GM15510 (cell line): ENCODE results near the gene LY9.
A peak's percentile ranks its signal among the peaks of the same experiment; 100 is the strongest.

Experiments used
- POLR2A ChIP-seq: IDR thresholded peaks from 3 replicates; pipeline ENCODE4 v1.6.1; 2011; ENCODE audit warnings: borderline replicate concordance; ENCODE audit not compliant: insufficient read length; ENCODE audit errors: extremely low read depth

Gene LY9

DNA sequence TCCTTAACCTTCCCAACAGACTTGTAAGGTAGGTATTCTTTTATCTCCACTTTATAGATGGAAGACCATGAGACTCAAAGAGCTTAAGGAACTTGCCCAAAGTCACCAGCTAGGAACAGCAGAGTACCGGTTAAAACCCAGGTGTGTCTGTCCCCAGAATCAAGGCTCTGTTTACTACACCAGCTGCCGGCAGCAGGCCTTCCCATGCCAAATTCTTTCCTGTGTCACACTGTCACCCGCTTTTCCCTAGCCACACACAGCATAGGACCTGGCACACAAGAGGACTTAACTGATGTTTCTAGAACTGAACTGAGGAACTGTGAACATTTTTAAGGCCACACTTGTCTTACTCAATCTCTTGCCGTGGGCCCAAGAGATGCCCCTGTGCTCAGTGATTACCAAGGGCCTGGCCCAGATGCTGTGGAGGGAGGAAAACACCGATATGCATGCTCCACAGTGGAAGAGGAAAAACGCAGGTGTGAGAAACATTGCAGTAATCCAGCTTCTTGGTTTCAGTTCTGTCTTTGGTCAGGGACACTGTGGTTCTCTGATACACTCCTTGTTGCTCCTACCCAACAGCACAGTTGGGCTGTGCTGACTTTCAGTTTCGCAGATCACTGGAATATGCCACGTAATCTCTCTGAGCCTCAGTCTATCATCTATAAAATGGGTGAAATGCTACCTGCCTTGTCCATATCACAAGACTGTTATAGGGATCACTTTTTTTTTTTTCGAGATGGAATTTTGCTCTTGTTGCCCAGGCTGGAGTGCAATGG is 13.9 kb upstream of the LY9 start:
- TF ChIP-seq POLR2A = no peak

- TF ChIP-seq POLR2A = no peak
Measured at GRCh38 chr1:160789051-160789701, 6.8 kb upstream of the LY9 start.

DNA sequence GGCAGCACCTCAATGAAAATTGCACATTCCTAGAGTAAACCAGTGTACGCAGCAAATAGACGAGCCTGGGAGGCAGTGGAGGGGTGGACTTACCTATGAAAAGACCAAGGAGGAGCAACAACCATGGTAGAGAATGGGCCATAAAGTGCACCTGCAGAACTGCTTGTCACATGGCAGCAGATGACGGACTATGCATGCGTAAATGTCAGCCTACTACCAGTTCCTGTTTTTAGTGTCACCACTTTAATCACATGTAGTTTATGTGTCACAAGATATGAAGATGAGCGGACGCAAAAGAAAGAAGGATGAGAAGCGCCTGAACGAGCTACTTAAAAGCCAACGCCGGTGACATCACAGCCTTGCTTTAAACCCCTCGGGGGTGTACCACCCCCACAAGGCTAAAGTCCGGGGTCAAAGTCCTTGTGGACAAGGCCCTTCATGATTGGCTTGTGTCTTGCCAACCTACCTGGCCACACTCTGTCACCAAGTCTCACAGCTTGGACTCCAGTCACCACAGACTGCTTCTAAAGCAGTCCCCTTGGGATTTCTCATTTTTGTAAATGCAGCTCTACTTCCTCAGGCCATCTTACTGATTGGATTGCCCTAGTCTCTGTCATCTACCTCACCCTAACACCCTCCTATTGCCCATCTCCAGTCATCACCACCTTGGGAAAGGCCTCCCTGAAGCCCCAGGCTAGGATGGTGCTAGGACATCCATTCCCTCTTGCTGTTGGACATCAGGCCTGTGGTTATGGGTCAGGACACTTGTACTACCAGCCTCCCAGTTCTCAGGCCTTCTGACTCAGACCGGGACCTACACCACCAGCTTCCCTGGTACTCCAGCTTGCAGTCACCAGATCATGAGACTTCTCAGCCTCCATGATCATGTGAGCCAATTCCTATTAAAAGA is 6.0 kb upstream of the LY9 start:
- peak; percentile 14 for TF ChIP-seq POLR2A

DNA sequence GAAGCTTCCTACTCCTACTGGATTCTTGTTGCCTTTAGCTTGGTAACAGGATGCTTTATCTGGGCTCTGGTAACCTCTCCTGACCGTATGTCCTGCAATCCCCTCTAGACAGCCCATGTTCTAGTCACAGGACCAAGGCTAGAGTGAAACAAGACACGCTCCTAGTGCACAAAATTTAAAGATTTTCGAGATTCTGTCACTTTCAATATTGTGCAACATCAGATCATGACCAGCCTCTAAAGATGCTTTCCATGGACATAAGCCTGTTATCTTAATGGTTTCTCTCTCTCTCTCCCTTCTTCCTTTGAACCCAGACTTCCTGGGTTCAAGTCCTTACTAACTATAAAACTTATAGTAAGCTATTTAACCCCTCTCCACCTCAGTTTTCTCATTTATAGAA is 1.6 kb upstream of the LY9 start:
- TF ChIP-seq POLR2A = no peak

GRCh38 chr1:160797271-160797709 is 1.3 kb downstream of the LY9 start:
- no peak for TF ChIP-seq POLR2A

- TF ChIP-seq POLR2A = no peak
Measured at GRCh38 chr1:160797861-160798273, 1.9 kb downstream of the LY9 start.

GRCh38 chr1:160798439-160798838 is 2.5 kb downstream of the LY9 start:
- TF ChIP-seq POLR2A = no peak

DNA sequence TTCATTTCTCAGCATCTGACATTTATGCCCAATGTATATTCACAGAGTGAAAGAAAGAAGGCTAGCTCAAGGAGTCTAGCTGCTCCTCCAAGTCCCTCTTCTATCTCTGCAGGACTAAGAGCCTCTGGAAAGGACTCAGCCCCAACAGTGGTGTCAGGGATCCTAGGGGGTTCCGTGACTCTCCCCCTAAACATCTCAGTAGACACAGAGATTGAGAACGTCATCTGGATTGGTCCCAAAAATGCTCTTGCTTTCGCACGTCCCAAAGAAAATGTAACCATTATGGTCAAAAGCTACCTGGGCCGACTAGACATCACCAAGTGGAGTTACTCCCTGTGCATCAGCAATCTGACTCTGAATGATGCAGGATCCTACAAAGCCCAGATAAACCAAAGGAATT is 3.7 kb downstream of the LY9 start:
- no peak for TF ChIP-seq POLR2A

DNA sequence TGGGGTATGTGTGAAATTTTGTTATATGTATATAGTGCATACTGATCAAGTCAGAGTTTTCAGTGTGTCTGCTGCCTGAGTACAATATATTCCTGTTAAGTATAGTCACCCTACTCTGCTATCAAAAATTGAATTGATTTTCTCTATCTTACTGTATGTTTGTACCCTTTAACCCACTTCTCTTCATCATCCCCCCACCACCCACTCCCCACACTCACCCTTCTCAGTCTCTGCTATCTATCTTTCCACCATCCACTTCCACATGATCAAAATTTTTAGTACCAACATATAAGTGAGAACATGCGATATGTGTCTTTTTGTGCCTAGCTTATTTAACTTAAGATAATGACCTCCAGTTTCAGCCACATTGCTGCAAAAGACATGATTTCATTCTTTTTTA is 4.2 kb downstream of the LY9 start:
- no peak for TF ChIP-seq POLR2A

DNA sequence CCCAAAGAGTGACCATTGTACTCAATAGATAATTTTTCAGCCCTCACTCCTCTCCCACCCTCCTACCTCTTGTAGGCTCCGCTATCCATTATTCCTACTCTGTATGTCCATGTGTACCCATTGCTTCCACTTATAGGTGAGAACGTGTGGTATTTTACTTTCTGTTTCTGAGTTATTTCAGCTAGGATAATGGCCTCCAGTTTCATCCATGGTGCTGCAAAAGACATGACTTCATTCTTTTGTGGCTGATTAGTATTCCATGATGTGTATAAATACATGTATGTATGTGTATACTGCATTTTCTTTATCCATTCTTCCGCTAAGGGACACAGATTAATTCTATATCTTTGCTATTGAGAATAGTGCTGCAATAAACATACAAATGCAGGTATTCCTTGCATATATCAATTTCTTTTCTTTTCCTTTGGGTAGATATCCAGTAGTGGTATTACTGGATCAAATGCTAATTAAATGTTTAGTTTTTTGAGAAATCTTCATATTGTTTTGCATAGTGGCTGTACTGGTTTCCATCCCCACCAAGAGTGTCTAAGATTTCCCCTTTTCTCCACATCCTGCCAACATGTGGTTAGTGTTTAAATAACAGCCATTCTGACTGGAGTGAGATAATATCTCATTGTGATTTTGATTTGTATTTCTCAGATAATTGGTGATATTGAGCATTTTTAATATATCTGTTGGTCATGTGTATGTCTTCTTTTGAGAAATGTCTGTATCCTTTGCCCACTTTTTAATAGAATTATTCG is 4.9 kb downstream of the LY9 start:
- no peak for TF ChIP-seq POLR2A

- TF ChIP-seq POLR2A = no peak
Measured at GRCh38 chr1:160801836-160802580, 6.0 kb downstream of the LY9 start.

- TF ChIP-seq POLR2A = no peak
Measured at GRCh38 chr1:160806109-160806665, 10.2 kb downstream of the LY9 start.

- TF ChIP-seq POLR2A = no peak
Measured at GRCh38 chr1:160806784-160807183, 10.8 kb downstream of the LY9 start.
